ENCODE measurements around the gene TMEM123.

TMEM123 gene

GRCh38 chr11:102471474-102471873, 18.9 kb upstream of the TMEM123 start:
- DNase-seq (ENCODE audit: low read depth) = no peak

- no peak for DNase-seq (ENCODE audit: low read depth)
These were observed 17.7 kb upstream of the TMEM123 start for GRCh38 chr11:102470251-102470650.

GRCh38 chr11:102469196-102469821, 16.7 kb upstream of the TMEM123 start:
- peak; percentile 9 for DNase-seq (ENCODE audit: low read depth)

- DNase-seq (ENCODE audit: low read depth) = no peak
These were observed 16.1 kb upstream of the TMEM123 start for GRCh38 chr11:102468616-102469195.

GRCh38 chr11:102467853-102468580, 15.5 kb upstream of the TMEM123 start:
- DNase-seq (ENCODE audit: low read depth) = no peak

GRCh38 chr11:102467080-102467708, 14.6 kb upstream of the TMEM123 start:
- no peak for DNase-seq (ENCODE audit: low read depth)

GRCh38 chr11:102465696-102466095, 13.1 kb upstream of the TMEM123 start:
- DNase-seq (ENCODE audit: low read depth) = no peak

- DNase-seq (ENCODE audit: low read depth) = no peak
These were observed 12.4 kb upstream of the TMEM123 start for GRCh38 chr11:102464859-102465500.

GRCh38 chr11:102464037-102464436, 11.5 kb upstream of the TMEM123 start:
- no peak for DNase-seq (ENCODE audit: low read depth)

- no peak for DNase-seq (ENCODE audit: low read depth)
These were observed 10.0 kb upstream of the TMEM123 start for GRCh38 chr11:102462610-102463009.

- DNase-seq (ENCODE audit: low read depth) = no peak
These were observed 6.8 kb upstream of the TMEM123 start for GRCh38 chr11:102459393-102459792.

GRCh38 chr11:102458548-102458947, 6.0 kb upstream of the TMEM123 start:
- no peak for DNase-seq (ENCODE audit: low read depth)

GRCh38 chr11:102457865-102458264, 5.3 kb upstream of the TMEM123 start:
- DNase-seq (ENCODE audit: low read depth) = no peak

GRCh38 chr11:102457056-102457677, 4.6 kb upstream of the TMEM123 start:
- no peak for DNase-seq (ENCODE audit: low read depth)

- DNase-seq (ENCODE audit: low read depth) = no peak
These were observed 3.8 kb upstream of the TMEM123 start for GRCh38 chr11:102456381-102456780.

GRCh38 chr11:102453921-102454320, 1.4 kb upstream of the TMEM123 start:
- DNase-seq (ENCODE audit: low read depth) = no peak

GRCh38 chr11:102453302-102453695, 734 bp upstream of the TMEM123 start:
- DNase-seq (ENCODE audit: low read depth) = no peak

- peak; percentile 28 for DNase-seq (ENCODE audit: low read depth)
These were observed 694 bp downstream of the TMEM123 start for GRCh38 chr11:102451681-102452460.

- DNase-seq (ENCODE audit: low read depth) = no peak
These were observed 1.4 kb downstream of the TMEM123 start for GRCh38 chr11:102451041-102451680.
